Loucy (cell line): ENCODE results near the gene KDM4B.

Source experiments
- H2AFZ ChIP-seq: fragments of 200-600 bp; sonication (generic); 2 replicates; pipeline ENCODE4 v1.6.0; 2016; ENCODE audit warnings: antibody characterized with exemption, mild to moderate bottlenecking, low read length, moderate library complexity
- H3F3A ChIP-seq: fragments of 200-600 bp; 2 replicates; pipeline ENCODE4 v1.6.0; 2016; ENCODE audit warnings: antibody characterized with exemption, low read depth, mild to moderate bottlenecking
- H3K27me3 ChIP-seq: fragments of 200-600 bp; sonication (generic); 2 replicates; pipeline ENCODE4 v1.6.1; 2014; ENCODE audit warnings: low read length, mild to moderate bottlenecking; ENCODE audit not compliant: insufficient read depth, poor library complexity, severe bottlenecking
- H3K36me3 ChIP-seq: fragments of 200-600 bp; sonication (generic); 2 replicates; pipeline ENCODE4 v1.6.1; 2016; ENCODE audit warnings: low read length; ENCODE audit not compliant: insufficient read depth
- H3K4me1 ChIP-seq: fragments of 200-600 bp; sonication (generic); 2 replicates; pipeline ENCODE4 v1.5.1; 2014; ENCODE audit warnings: low read length, mild to moderate bottlenecking; ENCODE audit not compliant: insufficient read depth, poor library complexity, severe bottlenecking
- H3K4me2 ChIP-seq: fragments of 200-600 bp; sonication (generic); 2 replicates; pipeline ENCODE4 v1.6.0; 2014; ENCODE audit warnings: antibody characterized with exemption, low read length, low read depth, mild to moderate bottlenecking; ENCODE audit not compliant: poor library complexity, severe bottlenecking
- H3K4me3 ChIP-seq: fragments of 200-600 bp; sonication (generic); 2 replicates; pipeline ENCODE4 v1.5.1; 2014; ENCODE audit warnings: low read length, mild to moderate bottlenecking, mixed read lengths; ENCODE audit not compliant: poor library complexity, severe bottlenecking
- H3K79me2 ChIP-seq: fragments of 200-600 bp; sonication (generic); 2 replicates; pipeline ENCODE4 v1.6.1; 2014; ENCODE audit warnings: low read length; ENCODE audit not compliant: insufficient read depth
- H3K9ac ChIP-seq: fragments of 200-600 bp; sonication (generic); 2 replicates; pipeline ENCODE4 v1.6.0; 2014; ENCODE audit warnings: mild to moderate bottlenecking, low read depth, low read length, moderate library complexity; ENCODE audit not compliant: poor library complexity, severe bottlenecking
- H3K9me2 ChIP-seq: fragments of 200-600 bp; sonication (generic); replicated peaks from 2 replicates; pipeline ENCODE4 v1.6.1; 2016; ENCODE audit warnings: low read depth, low read length, mixed read lengths
- H3K9me3 ChIP-seq: fragments of 200-600 bp; sonication (generic); 2 replicates; pipeline ENCODE4 v1.6.1; 2014; ENCODE audit warnings: mild to moderate bottlenecking, antibody characterized with exemption, low read length, low read depth; ENCODE audit not compliant: insufficient read depth
- H4K20me1 ChIP-seq: fragments of 200-600 bp; sonication (generic); 2 replicates; pipeline ENCODE4 v1.6.0; 2014; ENCODE audit warnings: antibody characterized with exemption, low read length, mild to moderate bottlenecking; ENCODE audit not compliant: insufficient read depth, poor library complexity, severe bottlenecking
- CTCF ChIP-seq: fragments of 200-600 bp; sonication (generic); conservative IDR thresholded peaks from 2 replicates; pipeline ENCODE4 v1.5.1; 2014; ENCODE audit warnings: mild to moderate bottlenecking, antibody characterized with exemption, low read length
- EZH2phosphoT487 ChIP-seq: fragments of 200-600 bp; IDR thresholded peaks from 2 replicates; pipeline ENCODE4 v1.6.1; 2018; ENCODE audit warnings: antibody characterized with exemption, mild to moderate bottlenecking, moderate library complexity, borderline replicate concordance

Gene KDM4B

GRCh38 chr19:5045029-5045428, 76.1 kb downstream of the KDM4B start:
- Histone ChIP-seq H3K79me2 (peaks cover 11% of the 10 kb centered on the region; the same call in 1 of the 2 replicates), H3K9me2 (no peaks in the 10 kb centered on the region), H3K9ac (no peak overlapping the region), H3F3A (no peaks in the 10 kb centered on the region), H3K36me3 (peaks cover 74% of the 10 kb centered on the region; the same call in 1 of the 2 replicates), H4K20me1 (peaks cover 16% of the 10 kb centered on the region), H2AFZ (no peak overlapping the region), H3K4me2 (no peak overlapping the region), H3K27me3 (no peaks in the 10 kb centered on the region), H3K4me1 (no peaks in the 10 kb centered on the region), H3K9me3 (no peaks in the 10 kb centered on the region), H3K4me3 (no peak overlapping the region)
- TF ChIP-seq EZH2phosphoT487 (no peak), CTCF (no peak)

- peaks cover 69% of the 10 kb centered on the region; the same call in 1 of the 2 replicates for H3K36me3 ChIP-seq
- no peaks in the 10 kb centered on the region for H3K27me3 ChIP-seq
- no peak overlapping the region for H3K4me3 ChIP-seq
- no peaks in the 10 kb centered on the region for H3K9me2 ChIP-seq
- no peaks in the 10 kb centered on the region for H3K9me3 ChIP-seq
- no peaks in the 10 kb centered on the region for H3K4me1 ChIP-seq
- peaks cover 11% of the 10 kb centered on the region; the same call in 1 of the 2 replicates for H3K79me2 ChIP-seq
- H3K9ac ChIP-seq, result no peak overlapping the region
- no peak overlapping the region for H2AFZ ChIP-seq
- H3K4me2 ChIP-seq, result no peak overlapping the region
- TF ChIP-seq CTCF (no peak), EZH2phosphoT487 (no peak)
- no peaks in the 10 kb centered on the region for H3F3A ChIP-seq
- H4K20me1 ChIP-seq, result peaks cover 16% of the 10 kb centered on the region
These were observed 77.0 kb downstream of the KDM4B start for GRCh38 chr19:5045956-5046338.

- Histone ChIP-seq H3K9me3 (no peaks in the 10 kb centered on the region), H3K4me1 (no peaks in the 10 kb centered on the region), H3K9me2 (no peaks in the 10 kb centered on the region), H3K79me2 (peaks cover 11% of the 10 kb centered on the region; the same call in 1 of the 2 replicates), H3K9ac (no peak overlapping the region), H3K27me3 (no peaks in the 10 kb centered on the region), H4K20me1 (peaks cover 16% of the 10 kb centered on the region), H3F3A (no peaks in the 10 kb centered on the region), H2AFZ (no peak overlapping the region), H3K4me2 (no peak overlapping the region), H3K4me3 (no peak overlapping the region), H3K36me3 (peaks cover 66% of the 10 kb centered on the region; the same call in 1 of the 2 replicates)
- TF ChIP-seq CTCF, result no peak
- TF ChIP-seq EZH2phosphoT487, result no peak
These were observed 77.6 kb downstream of the KDM4B start for GRCh38 chr19:5046339-5047039.
